H1 (cell line): ENCODE measurements around the gene DHCR7. TPM values are rescaled to one million over a fixed set of nuclear protein-coding genes. Genes with fewer than 3 reads are reported as not detected.

ENCODE experiments used
- CTCF ChIA-PET: fragments of 300-600 bp; sonication (Branson Sonifier 250); formaldehyde crosslinking; loops from one replicate; lab custom pipeline; 2021; ENCODE audit not compliant: partially characterized antibody; lab: Charles Lee
- POLR2A ChIA-PET: fragments of 300-600 bp; sonication (Branson Sonifier 250); formaldehyde crosslinking; loops from one replicate; lab custom pipeline; 2021; ENCODE audit warnings: inconsistent platforms; ENCODE audit not compliant: partially characterized antibody; lab: Charles Lee
- DNase-seq, 2 experiments: peaks; one replicate each; pipeline versions ENCODE4 v3.0.0 to v3.0.0-alpha.2; 2010 to 2022; ENCODE audit warnings: low spot score in 2 of 2, low read depth in 1 of 2, mixed read lengths in 1 of 2
- FAIRE-seq: peaks from 2 replicates; lab custom pipeline; 2011; peaks lifted over from hg19 to GRCh38; lab: Jason Lieb, UNC
- H2AFZ ChIP-seq: 2 replicates; pipeline ENCODE4 v1.8.1; 2012; ENCODE audit warnings: low read length, inconsistent platforms
- H2AK5ac ChIP-seq: 2 replicates; pipeline ENCODE4 v1.6.1; 2013; ENCODE audit warnings: low read depth, low read length
- H2BK120ac ChIP-seq: replicated peaks from 2 replicates; pipeline ENCODE3; 2013; ENCODE audit warnings: low read depth, low read length, inconsistent platforms
- H2BK12ac ChIP-seq: 2 replicates; pipeline ENCODE4 v1.6.1; 2013; ENCODE audit warnings: low read depth, low read length
- H2BK15ac ChIP-seq: 2 replicates; pipeline ENCODE4 v1.6.1; 2013; ENCODE audit warnings: low read length
- H2BK20ac ChIP-seq: 2 replicates; pipeline ENCODE4 v1.6.1; 2013; ENCODE audit warnings: low read length
- H2BK5ac ChIP-seq: 2 replicates; pipeline ENCODE4 v1.6.1; 2013; ENCODE audit warnings: low read depth, low read length
- H3K14ac ChIP-seq: 2 replicates; pipeline ENCODE4 v1.6.1; 2013; ENCODE audit warnings: inconsistent platforms; ENCODE audit not compliant: insufficient read length
- H3K18ac ChIP-seq: 2 replicates; pipeline ENCODE4 v1.6.1; 2013; ENCODE audit warnings: low read length; ENCODE audit errors: extremely low read depth
- H3K23ac ChIP-seq: 2 replicates; pipeline ENCODE4 v1.6.1; 2013; ENCODE audit warnings: inconsistent platforms; ENCODE audit not compliant: insufficient read length
- H3K23me2 ChIP-seq: 2 replicates; pipeline ENCODE4 v1.6.1; 2013; ENCODE audit warnings: low read depth, low read length
- H3K27ac ChIP-seq: 2 replicates; pipeline ENCODE4 v1.6.1; 2011; ENCODE audit warnings: low read depth, low read length, inconsistent platforms
- H3K27me3 ChIP-seq, 4 experiments: replicated peaks in 1 of 4; 1 replicate in 1 of 4; 2 replicates in 3 of 4; pipeline versions ENCODE4 v1.6.1 to v1.8.1; 2011 to 2013; ENCODE audit warnings: low read length in 3 of 4, mild to moderate bottlenecking in 3 of 4, inconsistent platforms in 2 of 4, mixed read lengths in 2 of 4, moderate library complexity in 1 of 4; ENCODE audit not compliant: control insufficient read depth in 3 of 4, insufficient read depth in 3 of 4; ENCODE audit errors: extremely low read depth in 1 of 4
- H3K36me3 ChIP-seq, 4 experiments: 2 replicates each; pipeline versions ENCODE4 v1.6.1 to v1.8.1; 2011 to 2013; ENCODE audit warnings: mild to moderate bottlenecking in 4 of 4, low read length in 3 of 4, moderate library complexity in 2 of 4, control low read depth in 1 of 4, inconsistent platforms in 1 of 4; ENCODE audit not compliant: insufficient read depth in 4 of 4, control insufficient read depth in 2 of 4
- H3K4ac ChIP-seq: replicated peaks from 2 replicates; pipeline ENCODE3; 2013; ENCODE audit warnings: low read length, low read depth, mixed read lengths, inconsistent platforms; ENCODE audit not compliant: insufficient read length
- H3K4me1 ChIP-seq, 4 experiments: replicated peaks in 1 of 4; 1 replicate in 1 of 4; 2 replicates in 3 of 4; pipeline versions ENCODE4 v1.6.1 to v1.8.1; 2011 to 2013; ENCODE audit warnings: low read length in 3 of 4, inconsistent platforms in 2 of 4, mixed read lengths in 1 of 4; ENCODE audit not compliant: insufficient read depth in 4 of 4, control insufficient read depth in 3 of 4
- H3K4me2 ChIP-seq, 2 experiments: 2 replicates each; pipeline versions ENCODE4 v1.6.1 to v1.8.1; 2011 to 2013; ENCODE audit warnings: low read depth in 2 of 2, low read length in 2 of 2, control low read depth in 1 of 2, inconsistent platforms in 1 of 2, mild to moderate bottlenecking in 1 of 2; ENCODE audit not compliant: insufficient read depth in 1 of 2
- H3K4me3 ChIP-seq, 4 experiments: fragments of 200-600, 300-600 bp in 1 of 4; sonication (generic), shearing (Covaris generic), sonication (Bioruptor Twin) in 1 of 4; 2 replicates each; pipeline versions ENCODE4 v1.5.1 to v1.8.1; 2011 to 2016; ENCODE audit warnings: low read length in 4 of 4, low read depth in 3 of 4, control low read depth in 2 of 4, inconsistent platforms in 2 of 4, mild to moderate bottlenecking in 2 of 4, mixed read lengths in 1 of 4, moderate library complexity in 1 of 4; ENCODE audit not compliant: insufficient read depth in 2 of 4; ENCODE audit errors: extremely low read depth in 1 of 4
- H3K56ac ChIP-seq: replicated peaks from 2 replicates; pipeline ENCODE3; 2013; ENCODE audit warnings: low read depth, mild to moderate bottlenecking, mixed read lengths, low read length, inconsistent platforms; ENCODE audit not compliant: insufficient read length
- H3K79me1 ChIP-seq: 2 replicates; pipeline ENCODE4 v1.6.1; 2013; ENCODE audit warnings: low read depth, low read length, control low read depth
- H3K79me2 ChIP-seq, 2 experiments: 2 replicates each; pipeline versions ENCODE4 v1.6.1 to v1.8.1; 2012 to 2013; ENCODE audit warnings: low read length in 2 of 2, mild to moderate bottlenecking in 2 of 2, inconsistent platforms in 1 of 2; ENCODE audit not compliant: insufficient read depth in 2 of 2, control insufficient read depth in 1 of 2
- H3K9ac ChIP-seq, 4 experiments: replicated peaks in 1 of 4; 1 replicate in 1 of 4; 2 replicates in 3 of 4; pipeline versions ENCODE4 v1.6.1 to v1.8.1; 2011 to 2013; ENCODE audit warnings: low read depth in 3 of 4, low read length in 3 of 4, control low read depth in 2 of 4, mild to moderate bottlenecking in 2 of 4, moderate library complexity in 2 of 4, inconsistent platforms in 1 of 4; ENCODE audit errors: extremely low read depth in 1 of 4
- H3K9me3 ChIP-seq, 2 experiments: 2 replicates each; pipeline versions ENCODE4 v1.6.1 to v1.8.1; 2012 to 2013; ENCODE audit warnings: mild to moderate bottlenecking in 2 of 2, moderate library complexity in 2 of 2, control low read depth in 1 of 2, inconsistent platforms in 1 of 2, low read depth in 1 of 2, low read length in 1 of 2, mixed read lengths in 1 of 2; ENCODE audit not compliant: insufficient read depth in 2 of 2
- H4K20me1 ChIP-seq, 2 experiments: replicated peaks in 1 of 2; 2 replicates each; pipeline versions ENCODE3 to v1.8.1; 2011 to 2013; ENCODE audit warnings: inconsistent platforms in 2 of 2, low read length in 2 of 2, mild to moderate bottlenecking in 1 of 2; ENCODE audit not compliant: insufficient read depth in 2 of 2, control insufficient read depth in 1 of 2
- H4K5ac ChIP-seq: 2 replicates; pipeline ENCODE4 v1.6.1; 2013; ENCODE audit warnings: low read length, low read depth, mixed read lengths, inconsistent platforms; ENCODE audit not compliant: insufficient read length
- H4K8ac ChIP-seq: 2 replicates; pipeline ENCODE4 v1.8.0; 2013; ENCODE audit warnings: mild to moderate bottlenecking, moderate library complexity, low read length, inconsistent platforms; ENCODE audit not compliant: insufficient read depth; ENCODE audit errors: extremely low read depth
- H4K91ac ChIP-seq: replicated peaks from 2 replicates; pipeline ENCODE3; 2013; ENCODE audit warnings: low read length, mixed read lengths, inconsistent platforms; ENCODE audit not compliant: insufficient read length
- POLR2A ChIP-seq, 2 experiments: IDR thresholded peaks; 1 replicate in 1 of 2; 2 replicates in 1 of 2; pipeline ENCODE4 v1.6.1; 2011; ENCODE audit warnings: low read depth in 2 of 2, low read length in 2 of 2, mild to moderate bottlenecking in 2 of 2; ENCODE audit errors: control extremely low read depth in 1 of 2
- SAP30 ChIP-seq: fragments of 300-600 bp; sonication (generic); IDR thresholded peaks from 2 replicates; pipeline ENCODE4 v1.7.1; 2012; ENCODE audit warnings: low read length, moderate library complexity, mild to moderate bottlenecking, inconsistent platforms; ENCODE audit not compliant: insufficient read depth, insufficient replicate concordance
- WGBS, 2 experiments: shearing (Covaris generic) in 1 of 2; methylation state at CpG; one replicate each; pipeline versions ENCODE4 v1.1.6 to v1.1.7; 2013 to 2015; ENCODE audit warnings: low lambda C conversion rate in 2 of 2, mixed read lengths in 2 of 2, inconsistent platforms in 1 of 2, low coverage in 1 of 2, missing lambda C conversion rate in 1 of 2; ENCODE audit not compliant: insufficient replicate concordance in 2 of 2, insufficient coverage in 1 of 2, insufficient read length in 1 of 2; ENCODE audit errors: extremely low coverage in 1 of 2, missing lambda C conversion rate in 1 of 2; 5-methylcytosine and 5-hydroxymethylcytosine counted together
- polyA plus RNA-seq, 7 experiments: library from polyadenylated mRNA; depleted of rRNA in 3 of 7; stranded (reverse) in 5 of 7; unstranded in 2 of 7; fragments of >200 nt in 5 of 7; fragments of 200-250 nt in 2 of 7; gene quantifications; 1 replicate in 5 of 7; 2 replicates in 1 of 7; 4 replicates in 1 of 7; pipeline versions ENCODE4 v1.2.1 to v1.2.3, GENCODE V29; 2011 to 2013; ENCODE audit warnings: missing spikeins in 2 of 7, mixed read lengths in 2 of 7
- total RNA-seq: library from RNA; stranded (reverse); fragmentation: NEBNext Ultra II Directional; extraction: Animal tissue kit (Norgen Biotek cat#: 25700); gene quantifications from 2 replicates; pipeline ENCODE4 v1.2.1, GENCODE V29; 2021

The DHCR7 gene
- total and polyA plus RNA-seq, 2 of the 8 experiments (the other 6 are each of a cell fraction or from before 2014, with no cell fraction given) = 144 to 157 TPM

- Histone ChIP-seq H2AK5ac (no peak overlapping the region), H3K14ac (no peak overlapping the region), H3K4me1 (peaks cover 3 to 10% (median 7%) of the 10 kb centered on the region in 4 experiments; a peak in 6 of 7 replicates), H3K4me2 (peak overlapping the region; percentile 92 to 97), H3K4ac (no peak overlapping the region), H2AFZ (no peak overlapping the region), H4K5ac (no peak overlapping the region), H3K18ac (no peak overlapping the region), H3K27me3 (no peaks in the 10 kb centered on the region), H3K4me3 (peak overlapping the region; percentile 79 to 99 (median 88); a peak in 7 of 8 replicates), H3K23ac (no peak overlapping the region), H2BK12ac (no peak overlapping the region), H3K9me3 (no peaks in the 10 kb centered on the region), H3K9ac (no peak overlapping the region), H3K23me2 (peaks cover 11% of the 10 kb centered on the region), H3K79me2 (peaks cover 0 to 25% of the 10 kb centered on the region in 2 experiments; a peak in 2 of 4 replicates), H4K8ac (no peak overlapping the region), H2BK120ac (no peak overlapping the region), H3K36me3 (peaks cover 0 to 24% (median 7%) of the 10 kb centered on the region in 4 experiments; a peak in 5 of 8 replicates), H4K91ac (no peak overlapping the region), H3K79me1 (peaks cover 6% of the 10 kb centered on the region), H2BK5ac (no peak overlapping the region), H4K20me1 (peaks cover 5 to 11% of the 10 kb centered on the region in 2 experiments), H2BK15ac (no peak overlapping the region), H3K56ac (no peak overlapping the region), H2BK20ac (no peak overlapping the region), H3K27ac (no peak overlapping the region)
- FAIRE-seq (no peak), DNase-seq (no peak)
- ChIA-PET CTCF (interaction anchor here (1.0 to 2.0 kb wide), 3 partner anchors 15 to 28 kb away, joined by 3 to 4 read pairs (median 3); no protein-coding TSS in a partner anchor), POLR2A (no interaction called here)
- TF ChIP-seq SAP30 (no peak), POLR2A (IDR thresholded peaks at IDR 0.05; ENCODE audit: control extremely low read depth in 1 of 2, low read depth in 2 of 2, low read length in 2 of 2) (no peak)
- 85% methylated on average over 7 of the region's 7 CpGs; no CpG with 5 or more reads in 1 of the 2 experiments for WGBS, 2 experiments
Observed at GRCh38 chr11:71453918-71454304, 5.7 kb upstream of the DHCR7 start.
